Head of caudate nucleus (tissue), 42 donors: ENCODE data around the gene KRTAP26-1.

Experiments used
- DNase-seq, 42 donors: peaks; one replicate each; pipeline versions ENCODE4 v3.0.0 to v3.0.0-alpha.2; 2020 to 2021; ENCODE audit warnings: mixed read lengths in 7 of 42
- intact Hi-C: fragments of 100-400 bp; cut with DNase I; formaldehyde crosslinking; loops from one replicate; pipeline ENCODE4 v1.15.0; 2022

Gene KRTAP26-1

DNA sequence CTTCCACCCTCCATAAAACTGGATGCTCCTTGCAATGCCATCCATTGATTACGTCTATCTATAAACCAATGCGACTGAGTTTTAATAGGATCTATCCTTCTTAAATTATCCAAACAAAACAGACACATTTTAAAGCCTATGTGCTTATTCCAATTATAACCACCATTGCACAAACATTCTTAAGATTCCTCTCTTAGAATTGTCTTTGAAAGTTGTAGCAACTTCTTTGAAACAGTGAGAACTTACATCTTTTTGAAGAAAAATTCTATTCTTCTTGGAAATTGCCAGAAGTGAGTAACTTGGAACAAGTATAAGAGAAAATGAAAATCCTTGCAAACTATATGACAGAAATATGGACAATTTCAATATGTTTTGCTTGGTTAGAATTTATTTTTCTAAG is at the start of gene KRTAP26-1:
Gene KRTAP26-1 (minus strand): TSS at position 101 of the 400 bp plus-strand sequence. CDS start 280 bp downstream, outside the sequence.
- intact Hi-C loops = no loop called here
- DNase-seq = no peak

GRCh38 chr21:30355906-30356305 is 35.8 kb upstream of the KRTAP26-1 start:
- no peak for DNase-seq
- intact Hi-C loops = no loop called here

DNA sequence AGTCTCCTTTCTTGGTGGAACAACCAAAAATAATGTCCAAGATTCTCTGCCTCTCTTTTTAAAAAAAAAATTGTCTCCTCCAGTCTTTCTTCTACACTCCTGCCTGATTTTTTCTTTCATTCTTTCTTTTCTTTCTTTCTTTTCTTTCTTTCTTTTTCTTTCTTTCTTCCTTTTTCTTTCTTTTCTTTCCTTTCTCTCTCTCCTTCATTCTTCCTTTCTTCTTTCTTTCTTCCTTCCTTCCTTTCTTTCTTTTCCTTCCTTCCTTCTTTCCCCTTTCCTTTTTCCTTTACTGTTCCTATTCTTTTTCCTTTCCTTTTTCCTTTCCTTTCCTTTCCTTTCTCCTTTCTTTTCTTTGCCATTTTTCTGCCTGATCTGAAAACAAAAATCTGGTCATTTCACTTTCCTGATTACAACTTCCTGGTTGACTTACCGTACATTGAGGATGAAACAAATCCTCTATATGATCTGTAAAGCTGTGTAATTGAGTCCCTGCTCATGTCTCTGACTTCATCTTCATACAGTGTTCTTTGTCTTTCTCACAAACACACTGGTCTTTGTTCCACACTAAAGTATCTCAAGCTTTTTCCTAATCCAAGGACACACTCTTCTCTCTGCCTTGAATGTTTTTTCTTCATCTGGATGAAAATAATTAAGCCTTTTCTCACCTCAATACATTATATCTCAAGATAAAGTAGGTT is 34.3 kb upstream of the KRTAP26-1 start:
- no peak for DNase-seq
- intact Hi-C loops = no loop called here

- no peak for DNase-seq
- intact Hi-C loops = no loop called here
These were observed 31.4 kb upstream of the KRTAP26-1 start for GRCh38 chr21:30351534-30351933.

DNA sequence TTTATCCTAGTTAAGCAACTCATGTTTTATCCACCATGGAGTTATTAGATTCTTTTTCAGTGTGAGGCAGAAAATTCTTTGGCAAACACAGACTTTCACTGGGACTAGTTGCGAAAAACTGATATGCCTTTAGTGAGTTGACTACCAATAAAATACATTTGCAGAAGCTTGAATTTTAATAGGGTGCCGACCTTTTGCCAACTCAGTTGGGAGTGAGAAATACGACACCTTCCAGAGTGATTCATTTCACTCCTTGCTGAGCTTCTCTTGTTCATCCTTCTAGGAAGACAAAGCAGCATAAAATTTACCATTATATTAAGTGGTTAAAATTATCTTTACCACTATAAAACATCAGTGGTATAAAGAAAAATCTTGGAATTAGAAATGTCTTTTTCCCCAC is 29.5 kb upstream of the KRTAP26-1 start:
- DNase-seq = no peak
- intact Hi-C loops = no loop called here

DNA sequence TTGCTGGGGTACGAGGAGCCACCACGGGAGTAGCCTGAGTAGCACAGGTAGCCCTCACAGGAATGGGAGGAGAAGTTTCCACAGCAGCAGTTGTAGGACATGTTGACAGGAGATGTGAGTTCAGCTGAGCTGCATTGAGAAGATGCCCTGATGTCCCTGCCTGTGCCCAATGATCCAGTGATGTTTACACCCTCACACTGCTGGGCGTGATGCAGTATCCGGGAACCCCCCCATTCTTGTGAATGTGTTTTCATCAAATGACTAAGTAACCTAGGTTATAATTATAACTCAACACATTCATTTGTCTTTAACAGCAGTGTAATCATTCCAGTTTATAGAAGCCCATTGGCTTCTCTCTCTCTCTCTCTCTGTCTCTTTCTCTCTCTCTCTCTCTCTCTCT is 28.4 kb upstream of the KRTAP26-1 start, which contains the start of gene KRTAP23-1:
Gene KRTAP23-1 (minus strand): TSS at position 101 of the 400 bp plus-strand sequence. CDS start 0 bp downstream, at position 101.
- intact Hi-C loops = no loop called here

GRCh38 chr21:30345014-30345413 is 24.9 kb upstream of the KRTAP26-1 start:
- intact Hi-C loops = no loop called here
- DNase-seq = no peak

More for the DNA sequence above, 28.4 kb upstream of the KRTAP26-1 start, which contains the start of gene KRTAP23-1:
- no peak for DNase-seq

GRCh38 chr21:30340714-30341573 is 20.8 kb upstream of the KRTAP26-1 start:
- intact Hi-C loops = no loop called here
- DNase-seq = peak in 40 of 42 donors; percentile 5 to 82 (median 51)

DNA sequence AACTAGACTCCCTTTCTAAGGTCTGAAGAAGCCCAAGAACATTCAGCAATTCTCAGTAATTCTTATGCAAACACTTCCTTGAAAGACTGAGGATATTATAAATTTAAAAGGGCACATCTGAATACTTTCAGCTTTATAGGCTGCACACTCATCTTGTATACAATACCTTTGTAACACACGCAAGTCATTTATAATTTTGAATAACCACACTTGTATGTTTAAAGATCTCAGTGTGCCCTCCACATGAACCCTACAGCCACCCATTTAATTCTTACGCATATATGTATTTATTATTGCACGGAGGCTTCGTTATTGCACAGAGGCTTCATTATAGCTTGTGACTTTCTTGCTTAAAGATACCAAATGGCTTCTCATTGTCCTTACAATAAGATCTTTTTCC is 18.6 kb upstream of the KRTAP26-1 start:
- intact Hi-C loops = no loop called here
- DNase-seq = no peak

DNA sequence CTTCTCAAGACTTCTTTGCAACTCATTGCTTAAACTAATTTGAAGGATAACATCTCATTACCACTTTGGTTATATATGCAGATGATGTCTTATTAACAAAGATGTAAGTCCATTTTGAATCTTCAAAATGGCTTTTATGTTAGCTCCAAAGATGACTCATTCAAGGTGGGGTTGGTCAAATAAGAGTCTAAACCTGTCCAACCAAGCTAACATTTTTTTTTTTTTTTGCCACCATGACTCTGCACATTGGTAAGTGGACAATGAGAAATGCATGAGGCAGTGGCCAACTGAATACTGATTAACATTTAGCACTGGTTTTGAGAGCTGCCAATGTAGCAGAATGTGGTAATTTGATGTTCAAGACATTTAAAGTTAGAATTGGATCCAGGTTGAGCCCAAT is 17.7 kb upstream of the KRTAP26-1 start:
- intact Hi-C loops = no loop called here
- no peak for DNase-seq

DNA sequence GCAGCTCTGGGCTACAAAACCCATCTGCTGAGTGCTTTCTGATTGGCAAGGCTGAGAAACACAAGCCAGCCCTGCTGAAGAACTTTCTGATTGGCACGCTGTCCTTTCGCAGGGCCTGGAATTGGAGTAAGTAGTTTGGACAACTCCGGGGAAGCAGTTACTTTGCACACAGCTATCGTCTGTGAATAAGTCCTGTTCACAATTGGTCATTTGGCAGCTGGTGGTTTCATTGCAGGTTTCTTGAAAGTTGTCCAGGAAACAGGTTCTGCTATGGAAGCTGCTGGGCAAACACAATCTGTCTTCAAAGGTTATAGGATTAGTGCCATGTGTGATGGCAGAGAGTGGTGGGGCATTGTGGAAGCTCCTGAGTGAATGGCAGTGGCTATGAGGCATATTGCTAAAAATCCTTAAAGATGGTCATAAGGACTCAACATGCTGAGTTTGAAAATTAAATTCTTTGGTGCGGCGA is 17.2 kb upstream of the KRTAP26-1 start, which contains the start of gene KRTAP27-1:
Gene KRTAP27-1 (minus strand): TSS at position 419 of the 469 bp plus-strand sequence. CDS start 26 bp downstream, at position 393.
- intact Hi-C loops = no loop called here
- no peak for DNase-seq

DNA sequence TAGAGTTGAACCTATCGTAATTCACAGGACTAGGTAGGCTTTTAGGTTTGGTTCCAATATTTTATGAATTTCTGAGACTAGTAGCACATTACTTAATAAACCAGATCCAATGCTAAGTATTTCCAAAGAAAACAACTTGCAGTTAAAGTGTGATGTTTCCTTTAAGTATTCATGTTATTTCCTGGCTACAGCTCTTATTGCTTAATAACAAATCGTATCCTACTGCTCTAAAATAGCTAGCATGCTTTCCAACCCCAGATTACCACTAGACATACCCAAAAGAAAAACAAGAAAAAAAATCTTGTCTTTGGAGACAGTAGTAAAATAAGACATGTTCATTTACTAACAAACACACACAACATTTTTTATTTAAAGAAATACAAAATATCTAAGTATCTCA is 16.5 kb upstream of the KRTAP26-1 start:
- no peak for DNase-seq
- intact Hi-C loops = no loop called here

GRCh38 chr21:30333736-30334135 is 13.6 kb upstream of the KRTAP26-1 start:
- intact Hi-C loops = no loop called here

DNA sequence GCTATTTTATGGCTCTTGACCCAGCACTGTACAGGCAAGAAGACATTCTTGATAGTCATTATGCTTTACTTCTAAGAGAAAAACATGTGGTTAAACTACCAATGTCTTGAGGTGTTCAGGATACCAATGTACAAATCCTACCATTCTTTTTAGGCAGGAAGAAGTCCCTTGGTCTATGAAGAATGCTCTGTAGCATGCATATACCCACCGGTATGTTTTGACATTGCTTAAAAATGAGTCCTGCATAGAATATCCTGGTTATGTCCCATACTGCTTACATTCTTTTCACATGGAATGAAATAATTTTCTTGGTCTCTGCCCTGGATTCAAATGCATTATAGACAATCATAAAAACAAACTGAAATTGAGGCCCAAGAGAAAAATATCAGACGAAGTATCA is 12.6 kb upstream of the KRTAP26-1 start:
- intact Hi-C loops = no loop called here
- no peak for DNase-seq

More at GRCh38 chr21:30333736-30334135, 13.6 kb upstream of the KRTAP26-1 start:
- no peak for DNase-seq

DNA sequence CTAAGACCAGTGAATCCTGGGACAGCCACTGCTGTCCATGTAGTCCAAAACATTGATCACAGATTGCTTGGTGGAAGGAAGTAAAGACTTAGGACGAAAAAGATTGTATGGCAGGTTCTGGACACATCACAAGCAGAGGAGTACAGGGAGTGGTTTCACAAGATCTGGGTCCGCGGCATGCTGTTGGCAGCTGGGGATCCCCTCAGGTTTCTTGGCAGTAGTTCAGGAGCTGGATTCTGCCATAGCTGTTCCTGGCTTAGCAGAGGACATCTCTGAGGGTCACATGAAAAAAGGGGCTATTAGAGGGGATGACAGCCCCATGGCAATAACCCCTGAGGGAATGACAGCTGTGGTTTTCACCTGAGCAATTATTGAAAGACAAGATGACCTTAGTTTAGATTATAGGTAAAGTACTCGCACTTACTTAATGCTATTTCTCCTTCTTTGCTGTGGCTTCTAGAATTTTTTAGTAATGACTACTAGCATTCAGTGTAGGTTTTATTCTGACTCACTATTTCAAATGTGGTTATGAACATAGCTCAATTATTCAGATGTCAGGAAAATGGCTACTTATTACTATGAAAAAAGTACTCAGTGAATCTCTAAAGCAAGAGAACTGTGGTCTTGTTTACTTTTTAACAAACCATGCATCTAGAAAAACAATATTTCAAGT is 9.2 kb upstream of the KRTAP26-1 start:
- no peak for DNase-seq
- intact Hi-C loops = no loop called here

GRCh38 chr21:30326390-30326789 is 6.3 kb upstream of the KRTAP26-1 start:
- DNase-seq = no peak
- intact Hi-C loops = no loop called here

DNA sequence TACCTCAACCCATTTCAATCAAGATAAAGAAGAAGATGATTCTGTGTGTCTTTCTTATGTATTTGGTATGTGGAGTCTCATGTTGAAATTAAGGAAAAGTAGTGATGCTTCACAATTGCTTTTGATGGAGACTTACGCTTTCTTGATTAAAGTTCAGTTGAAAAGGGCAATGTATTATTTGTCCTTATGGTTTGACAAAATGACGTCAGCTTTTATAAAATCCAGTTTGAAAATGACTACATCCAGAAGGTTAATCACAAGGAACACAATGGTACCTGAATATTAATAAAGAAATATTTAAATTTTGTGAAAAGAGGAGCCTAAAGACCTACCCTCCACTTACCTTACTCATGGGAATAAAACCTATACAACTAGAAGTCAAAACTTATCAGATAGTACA is 4.4 kb downstream of the KRTAP26-1 start:
- intact Hi-C loops = no loop called here
- DNase-seq = no peak

DNA sequence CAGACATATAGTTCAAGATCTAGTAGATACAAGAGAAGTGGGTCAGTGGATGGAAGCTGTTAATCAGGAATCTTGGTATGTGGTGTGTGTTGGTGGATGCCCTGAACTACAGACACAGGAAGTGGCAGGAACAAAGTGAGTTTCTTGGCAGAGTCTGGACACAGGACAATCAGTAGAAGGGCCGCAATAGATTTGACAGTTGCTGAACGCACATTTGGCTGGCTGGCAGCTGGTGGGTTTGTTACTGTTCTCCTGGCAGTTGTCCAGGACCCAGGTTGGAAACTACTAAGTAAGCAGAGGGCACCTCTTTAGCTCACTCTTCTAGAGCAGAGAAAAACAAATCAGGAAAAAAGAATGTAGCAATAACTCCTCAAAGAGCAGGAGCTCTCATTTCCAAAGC is 13.2 kb downstream of the KRTAP26-1 start:
- intact Hi-C loops = no loop called here
- no peak for DNase-seq

DNA sequence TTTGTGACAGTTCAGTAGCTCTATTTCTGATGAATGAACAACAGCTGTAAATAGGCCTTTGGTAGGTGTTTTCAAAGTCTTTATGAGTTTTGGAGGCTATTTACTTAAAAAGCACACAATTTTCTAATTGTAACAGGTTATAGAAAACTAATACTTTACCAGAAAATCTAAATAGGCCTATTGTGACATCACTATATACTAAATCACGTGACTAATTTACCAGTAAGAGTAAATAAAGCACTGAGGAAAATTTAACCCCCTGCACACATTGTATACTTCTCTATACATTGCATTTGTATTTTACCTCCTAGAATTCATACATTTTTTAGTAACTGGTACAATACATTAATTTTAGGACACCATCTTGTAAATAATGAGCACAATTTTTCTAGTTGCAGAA is 15.0 kb downstream of the KRTAP26-1 start:
- no peak for DNase-seq
- intact Hi-C loops = no loop called here
